ENCODE data around the gene ALX4.

The ALX4 gene

GRCh38 chr11:44309478-44310205 lies at the start of gene ALX4:
Gene ALX4 (minus strand): TSS chr11:44310139. CDS start chr11:44310062, 77 bp downstream.
- no peaks in the 10 kb centered on the region for H3K9me3 ChIP-seq (ENCODE audit: control insufficient read depth, low read depth, low read length)
- no peak within 1 kb of the TSS for H3K27ac ChIP-seq (ENCODE audit: low read length)
- H3K9ac ChIP-seq (ENCODE audit: low read length), result no peak within 1 kb of the TSS
- no peaks in the 10 kb centered on the region for H3K36me3 ChIP-seq (ENCODE audit: control insufficient read depth, low read depth, low read length)
- H3K4me3 ChIP-seq (ENCODE audit: low read length), result peak within 1 kb of the TSS; percentile 41
- H3K27me3 ChIP-seq (ENCODE audit: control insufficient read depth, insufficient read depth, low read length), result peaks cover 100% of the 10 kb centered on the region
- H3K4me1 ChIP-seq (ENCODE audit: control insufficient read depth, low read depth, low read length), result peaks cover 15% of the 10 kb centered on the region

- Histone ChIP-seq H3K4me3 (ENCODE audit: low read length) (no peak overlapping the region), H3K27me3 (ENCODE audit: control insufficient read depth, insufficient read depth, low read length) (no peaks in the 10 kb centered on the region), H3K4me1 (ENCODE audit: control insufficient read depth, low read depth, low read length) (no peaks in the 10 kb centered on the region), H3K9ac (ENCODE audit: low read length) (no peak overlapping the region), H3K36me3 (ENCODE audit: control insufficient read depth, low read depth, low read length) (no peaks in the 10 kb centered on the region), H3K27ac (ENCODE audit: low read length) (no peak overlapping the region), H3K9me3 (ENCODE audit: control insufficient read depth, low read depth, low read length) (no peaks in the 10 kb centered on the region)
These were observed 49.2 kb upstream of the ALX4 start for GRCh38 chr11:44359162-44359561.

GRCh38 chr11:44358713-44359112 lies 48.8 kb upstream of the ALX4 start:
- Histone ChIP-seq H3K9me3 (ENCODE audit: control insufficient read depth, low read depth, low read length) (no peaks in the 10 kb centered on the region), H3K9ac (ENCODE audit: low read length) (no peak overlapping the region), H3K36me3 (ENCODE audit: control insufficient read depth, low read depth, low read length) (no peaks in the 10 kb centered on the region), H3K27me3 (ENCODE audit: control insufficient read depth, insufficient read depth, low read length) (no peaks in the 10 kb centered on the region), H3K27ac (ENCODE audit: low read length) (no peak overlapping the region), H3K4me3 (ENCODE audit: low read length) (no peak overlapping the region), H3K4me1 (ENCODE audit: control insufficient read depth, low read depth, low read length) (no peaks in the 10 kb centered on the region)

GRCh38 chr11:44357711-44358110 lies 47.8 kb upstream of the ALX4 start:
- no peaks in the 10 kb centered on the region for H3K27me3 ChIP-seq (ENCODE audit: control insufficient read depth, insufficient read depth, low read length)

GRCh38 chr11:44356351-44356750 lies 46.4 kb upstream of the ALX4 start:
- H3K27ac ChIP-seq (ENCODE audit: low read length), result no peak overlapping the region
- H3K9ac ChIP-seq (ENCODE audit: low read length), result no peak overlapping the region

More at GRCh38 chr11:44357711-44358110, 47.8 kb upstream of the ALX4 start:
- Histone ChIP-seq H3K36me3 (ENCODE audit: control insufficient read depth, low read depth, low read length) (no peaks in the 10 kb centered on the region), H3K9me3 (ENCODE audit: control insufficient read depth, low read depth, low read length) (no peaks in the 10 kb centered on the region), H3K4me1 (ENCODE audit: control insufficient read depth, low read depth, low read length) (no peaks in the 10 kb centered on the region), H3K9ac (ENCODE audit: low read length) (no peak overlapping the region), H3K4me3 (ENCODE audit: low read length) (no peak overlapping the region), H3K27ac (ENCODE audit: low read length) (no peak overlapping the region)

GRCh38 chr11:44351898-44352498 lies 42.1 kb upstream of the ALX4 start:
- no peaks in the 10 kb centered on the region for H3K36me3 ChIP-seq (ENCODE audit: control insufficient read depth, low read depth, low read length)
- H3K27ac ChIP-seq (ENCODE audit: low read length), result no peak overlapping the region
- H3K9ac ChIP-seq (ENCODE audit: low read length), result no peak overlapping the region

More at GRCh38 chr11:44356351-44356750, 46.4 kb upstream of the ALX4 start:
- no peaks in the 10 kb centered on the region for H3K27me3 ChIP-seq (ENCODE audit: control insufficient read depth, insufficient read depth, low read length)
- no peaks in the 10 kb centered on the region for H3K4me1 ChIP-seq (ENCODE audit: control insufficient read depth, low read depth, low read length)
- H3K9me3 ChIP-seq (ENCODE audit: control insufficient read depth, low read depth, low read length), result no peaks in the 10 kb centered on the region
- no peaks in the 10 kb centered on the region for H3K36me3 ChIP-seq (ENCODE audit: control insufficient read depth, low read depth, low read length)
- H3K4me3 ChIP-seq (ENCODE audit: low read length), result no peak overlapping the region

GRCh38 chr11:44351006-44351660 lies 41.2 kb upstream of the ALX4 start:
- Histone ChIP-seq H3K36me3 (ENCODE audit: control insufficient read depth, low read depth, low read length) (no peaks in the 10 kb centered on the region), H3K4me1 (ENCODE audit: control insufficient read depth, low read depth, low read length) (peaks cover 3% of the 10 kb centered on the region), H3K4me3 (ENCODE audit: low read length) (no peak overlapping the region), H3K9ac (ENCODE audit: low read length) (no peak overlapping the region), H3K27me3 (ENCODE audit: control insufficient read depth, insufficient read depth, low read length) (no peaks in the 10 kb centered on the region), H3K9me3 (ENCODE audit: control insufficient read depth, low read depth, low read length) (no peaks in the 10 kb centered on the region), H3K27ac (ENCODE audit: low read length) (no peak overlapping the region)

More at GRCh38 chr11:44351898-44352498, 42.1 kb upstream of the ALX4 start:
- no peaks in the 10 kb centered on the region for H3K27me3 ChIP-seq (ENCODE audit: control insufficient read depth, insufficient read depth, low read length)
- no peaks in the 10 kb centered on the region for H3K9me3 ChIP-seq (ENCODE audit: control insufficient read depth, low read depth, low read length)
- no peak overlapping the region for H3K4me3 ChIP-seq (ENCODE audit: low read length)
- peaks cover under 1% of the 10 kb centered on the region for H3K4me1 ChIP-seq (ENCODE audit: control insufficient read depth, low read depth, low read length)

GRCh38 chr11:44349328-44349727 lies 39.4 kb upstream of the ALX4 start:
- no peak overlapping the region for H3K27ac ChIP-seq (ENCODE audit: low read length)
- no peaks in the 10 kb centered on the region for H3K9me3 ChIP-seq (ENCODE audit: control insufficient read depth, low read depth, low read length)
- no peak overlapping the region for H3K4me3 ChIP-seq (ENCODE audit: low read length)
- no peaks in the 10 kb centered on the region for H3K36me3 ChIP-seq (ENCODE audit: control insufficient read depth, low read depth, low read length)
- H3K4me1 ChIP-seq (ENCODE audit: control insufficient read depth, low read depth, low read length), result peaks cover 3% of the 10 kb centered on the region
- H3K27me3 ChIP-seq (ENCODE audit: control insufficient read depth, insufficient read depth, low read length), result peaks cover 7% of the 10 kb centered on the region
- H3K9ac ChIP-seq (ENCODE audit: low read length), result no peak overlapping the region

- Histone ChIP-seq H3K27me3 (ENCODE audit: control insufficient read depth, insufficient read depth, low read length) (peaks cover 7% of the 10 kb centered on the region), H3K27ac (ENCODE audit: low read length) (no peak overlapping the region), H3K9ac (ENCODE audit: low read length) (no peak overlapping the region), H3K36me3 (ENCODE audit: control insufficient read depth, low read depth, low read length) (no peaks in the 10 kb centered on the region), H3K9me3 (ENCODE audit: control insufficient read depth, low read depth, low read length) (no peaks in the 10 kb centered on the region), H3K4me1 (ENCODE audit: control insufficient read depth, low read depth, low read length) (peaks cover 3% of the 10 kb centered on the region), H3K4me3 (ENCODE audit: low read length) (no peak overlapping the region)
These were observed 38.8 kb upstream of the ALX4 start for GRCh38 chr11:44348721-44349120.

GRCh38 chr11:44348114-44348513 lies 38.2 kb upstream of the ALX4 start:
- Histone ChIP-seq H3K27ac (ENCODE audit: low read length) (no peak overlapping the region), H3K36me3 (ENCODE audit: control insufficient read depth, low read depth, low read length) (no peaks in the 10 kb centered on the region), H3K27me3 (ENCODE audit: control insufficient read depth, insufficient read depth, low read length) (peaks cover 7% of the 10 kb centered on the region), H3K4me3 (ENCODE audit: low read length) (no peak overlapping the region), H3K4me1 (ENCODE audit: control insufficient read depth, low read depth, low read length) (peaks cover 3% of the 10 kb centered on the region), H3K9ac (ENCODE audit: low read length) (no peak overlapping the region), H3K9me3 (ENCODE audit: control insufficient read depth, low read depth, low read length) (no peaks in the 10 kb centered on the region)

GRCh38 chr11:44347538-44347937 lies 37.6 kb upstream of the ALX4 start:
- peaks cover 7% of the 10 kb centered on the region for H3K27me3 ChIP-seq (ENCODE audit: control insufficient read depth, insufficient read depth, low read length)
- no peak overlapping the region for H3K4me3 ChIP-seq (ENCODE audit: low read length)

More at GRCh38 chr11:44347538-44347937, 37.6 kb upstream of the ALX4 start:
- Histone ChIP-seq H3K4me1 (ENCODE audit: control insufficient read depth, low read depth, low read length) (peaks cover 3% of the 10 kb centered on the region), H3K9ac (ENCODE audit: low read length) (no peak overlapping the region), H3K27ac (ENCODE audit: low read length) (no peak overlapping the region), H3K36me3 (ENCODE audit: control insufficient read depth, low read depth, low read length) (no peaks in the 10 kb centered on the region), H3K9me3 (ENCODE audit: control insufficient read depth, low read depth, low read length) (no peaks in the 10 kb centered on the region)

Measured in iPS-18a (cell line).